NCI-H2196 (cell line): ENCODE measurements around the gene CORO2B.
"Not testable (repeated sequence)": the region's sequence is repeated elsewhere in the genome, so short reads cannot be mapped to it uniquely, and the experiment has no call there.

Experiments used
- DNase-seq: peaks from one replicate; lab custom pipeline; 2025; ENCODE audit not compliant: unreplicated experiment; lab: John Stamatoyannopoulos, UW

CORO2B gene

GRCh38 chr15:68718468-68718867, 139.7 kb downstream of the CORO2B start:
- no peak for DNase-seq

DNA sequence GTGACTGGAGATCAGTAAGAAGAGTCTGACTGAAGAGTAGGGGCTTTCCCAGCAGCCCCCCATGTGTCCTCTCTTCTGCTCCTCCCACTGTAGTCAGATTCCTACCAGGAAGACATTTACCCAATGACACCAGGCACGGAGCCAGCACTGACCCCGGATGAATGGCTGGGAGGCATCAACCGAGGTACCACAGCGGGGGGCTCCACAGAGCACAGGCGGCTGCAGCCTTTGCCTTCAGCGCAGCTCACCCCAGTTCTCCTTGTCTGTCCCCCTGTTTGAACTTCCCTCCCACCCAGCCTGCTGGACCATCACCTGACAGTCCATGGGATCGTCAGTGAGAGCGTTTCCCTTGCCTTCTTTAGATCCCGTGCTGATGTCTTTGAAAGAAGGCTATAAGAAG, 140.3 kb downstream of the CORO2B start:
- DNase-seq: no peak

- no peak for DNase-seq
Observed at GRCh38 chr15:68719672-68720071, 140.9 kb downstream of the CORO2B start.

DNA sequence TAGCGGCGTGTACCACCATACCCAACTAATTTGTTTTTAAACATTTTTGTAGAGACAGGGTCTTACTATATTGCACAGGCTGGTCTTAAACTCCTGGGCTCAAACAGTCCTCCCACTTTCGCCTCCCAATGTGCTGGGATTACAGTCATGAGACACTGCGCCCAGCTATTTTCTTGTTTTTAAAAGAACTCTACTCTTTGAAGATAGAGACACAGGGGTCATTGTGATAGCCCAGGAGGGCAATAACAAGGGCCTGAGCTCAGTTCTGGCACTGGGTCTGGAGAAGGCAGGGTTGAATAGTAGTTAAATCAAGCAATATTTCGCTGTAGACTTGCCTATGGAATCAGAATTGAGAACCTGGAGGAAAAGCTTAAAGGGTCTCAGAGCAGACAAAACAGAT, 143.1 kb downstream of the CORO2B start:
- no peak for DNase-seq

DNA sequence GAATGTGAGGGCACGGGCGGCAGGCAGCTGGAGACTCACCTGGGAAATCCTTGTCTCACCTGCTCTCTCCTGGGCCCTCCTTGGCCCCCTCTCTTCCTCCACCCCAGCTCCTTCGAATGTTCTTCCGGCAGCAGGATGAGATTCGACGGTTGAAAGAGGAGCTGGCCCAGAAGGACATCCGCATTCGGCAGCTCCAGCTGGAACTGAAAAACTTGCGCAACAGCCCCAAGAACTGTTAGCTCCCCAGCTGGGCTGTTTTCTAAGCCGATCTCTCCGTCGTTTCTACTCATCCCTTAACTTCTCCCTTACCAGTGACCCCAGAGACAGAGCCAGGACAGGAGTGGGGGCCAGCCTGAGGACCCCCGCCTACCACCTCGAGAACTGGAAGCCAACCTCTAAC, 146.9 kb downstream of the CORO2B start:
- no peak for DNase-seq

DNA sequence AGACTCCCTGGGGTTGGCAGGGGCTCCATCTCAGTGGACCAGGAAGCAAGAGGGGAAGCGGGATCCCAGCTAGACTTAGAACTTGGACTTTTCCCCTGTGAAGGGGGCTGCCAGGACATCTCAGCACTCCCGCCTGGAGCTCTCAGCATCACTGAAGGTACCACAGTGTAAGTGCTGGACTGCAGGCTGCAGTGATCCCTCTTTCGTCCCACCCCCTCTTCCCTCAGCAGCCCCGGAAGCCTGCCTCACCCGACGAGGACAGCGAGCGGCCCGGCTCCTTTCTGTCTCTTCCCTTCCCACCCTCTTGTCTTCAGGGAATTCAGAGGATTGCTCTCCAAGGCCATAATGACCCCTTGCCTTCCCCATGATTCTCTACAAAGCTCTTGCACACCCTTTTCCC, 147.5 kb downstream of the CORO2B start:
- no peak for DNase-seq

DNA sequence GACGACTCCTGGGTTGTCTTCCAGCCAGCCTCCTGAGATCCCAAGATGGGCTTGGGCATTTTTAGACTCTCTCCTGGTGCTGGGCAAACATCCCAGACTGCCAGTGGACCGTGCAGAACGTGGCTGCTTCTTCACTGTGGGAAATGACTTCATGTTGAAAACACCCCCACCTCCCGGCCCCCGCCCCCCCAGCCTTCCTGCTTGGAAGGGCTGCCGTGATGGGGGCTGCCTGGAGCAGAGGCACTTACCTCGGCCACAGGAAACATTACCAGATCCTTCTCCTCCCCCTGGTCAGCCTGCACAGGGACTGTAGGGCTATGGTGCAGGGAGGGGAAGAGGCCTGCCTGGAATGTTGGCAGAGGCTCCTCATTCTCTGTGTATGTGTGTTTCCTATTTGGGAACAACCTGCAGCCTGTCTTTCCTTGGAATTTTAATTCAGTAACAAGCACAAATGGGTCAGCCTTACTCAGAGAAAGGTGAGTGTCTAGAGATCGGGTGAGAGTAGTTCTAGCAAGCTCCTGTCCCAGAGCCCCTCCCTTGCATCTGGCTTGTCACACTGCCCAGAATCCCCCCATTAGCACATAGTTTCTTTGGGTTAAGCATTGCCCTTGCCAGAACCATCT, 151.1 kb downstream of the CORO2B start:
- no peak for DNase-seq

GRCh38 chr15:68730471-68730919, 151.7 kb downstream of the CORO2B start:
- peak; percentile 14 for DNase-seq

- DNase-seq: no peak
Observed at GRCh38 chr15:68730976-68731897, 152.4 kb downstream of the CORO2B start.

GRCh38 chr15:68732451-68732850, 153.7 kb downstream of the CORO2B start:
- no peak for DNase-seq

GRCh38 chr15:68733666-68734065, 154.9 kb downstream of the CORO2B start:
- no peak for DNase-seq

- DNase-seq: no peak
Observed at GRCh38 chr15:68734352-68734751, 155.6 kb downstream of the CORO2B start.

- DNase-seq: no peak
Observed at GRCh38 chr15:68734881-68735280, 156.1 kb downstream of the CORO2B start.

DNA sequence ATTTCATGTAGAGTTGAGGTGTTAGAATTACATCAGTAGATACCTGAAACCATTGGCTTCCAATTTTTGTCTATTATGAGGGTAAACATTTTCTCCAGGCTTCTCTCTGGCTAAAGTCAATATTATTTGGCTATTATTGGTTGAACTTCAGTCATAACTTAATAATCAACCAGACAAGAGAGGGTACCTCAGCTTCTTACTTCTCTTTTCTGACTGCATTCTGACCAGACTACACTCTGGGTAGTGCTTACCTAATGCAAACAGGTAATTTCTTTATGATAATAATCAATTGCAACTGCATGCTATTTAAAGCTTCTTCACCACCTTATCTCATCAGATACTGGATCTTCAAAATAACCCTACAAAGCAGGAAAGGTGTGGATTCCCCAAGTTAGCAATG, 156.8 kb downstream of the CORO2B start:
- no peak for DNase-seq

GRCh38 chr15:68739390-68740080, 160.7 kb downstream of the CORO2B start:
- no peak for DNase-seq

- DNase-seq: no peak
Observed at GRCh38 chr15:68743256-68743655, 164.5 kb downstream of the CORO2B start.

GRCh38 chr15:68749365-68749764, 170.6 kb downstream of the CORO2B start:
- DNase-seq: no peak

GRCh38 chr15:68749793-68750192, 171.0 kb downstream of the CORO2B start:
- no peak for DNase-seq

GRCh38 chr15:68751622-68752021, 172.8 kb downstream of the CORO2B start:
- DNase-seq: no peak

- DNase-seq: no peak
Observed at GRCh38 chr15:68755731-68756130, 176.9 kb downstream of the CORO2B start.

DNA sequence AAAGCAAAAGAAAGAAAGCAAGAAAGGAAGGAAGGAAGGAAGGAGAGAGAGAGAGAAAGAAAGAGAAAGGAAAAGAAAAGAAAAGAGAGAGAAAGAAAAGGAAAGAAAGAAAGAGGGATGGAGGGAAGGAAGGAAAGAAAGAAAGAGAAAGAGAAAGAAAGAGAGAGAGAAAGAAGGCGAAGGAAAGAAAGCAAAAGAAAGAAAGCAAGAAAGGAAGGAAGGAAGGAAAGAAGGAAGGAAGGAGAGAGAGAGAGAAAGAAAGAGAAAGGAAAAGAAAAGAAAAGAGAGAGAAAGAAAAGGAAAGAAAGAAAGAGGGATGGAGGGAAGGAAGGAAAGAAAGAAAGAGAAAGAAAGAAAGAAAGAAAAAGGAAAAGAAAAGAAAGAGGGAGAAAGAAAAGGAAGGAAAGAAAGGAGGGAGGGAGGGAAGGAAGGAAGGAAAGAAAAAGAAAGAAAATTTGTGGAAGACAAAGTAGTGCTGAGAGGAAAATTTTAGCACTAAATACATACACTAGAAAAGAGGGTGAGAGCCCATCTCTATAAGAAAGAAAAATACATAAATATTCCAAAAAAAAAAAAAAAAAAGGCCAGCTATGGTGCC, 181.3 kb downstream of the CORO2B start:
- DNase-seq: not testable (repeated sequence)
